Measurements from ENCODE around the gene TSC2.

DNA sequence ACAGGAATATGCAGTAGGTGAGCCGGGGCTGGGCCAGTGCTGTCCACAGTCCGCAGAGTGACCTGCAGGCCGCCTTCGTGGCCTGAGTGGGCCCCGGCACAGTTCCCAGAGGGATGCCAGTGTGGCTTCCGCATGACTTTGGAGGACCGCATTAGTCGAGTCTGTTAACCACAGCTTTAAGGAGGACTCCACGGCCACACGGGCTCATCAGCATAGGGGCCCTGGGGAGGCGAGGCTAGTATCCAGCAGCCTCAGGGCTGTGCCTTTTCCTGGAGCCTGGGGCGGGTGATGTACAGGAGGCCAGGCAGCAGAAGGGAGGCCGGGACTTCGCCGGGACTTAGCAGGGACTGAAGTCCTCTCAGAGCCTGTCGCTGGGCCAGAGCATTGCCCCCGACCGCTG, 13.2 kb downstream of the TSC2 start:
- no peak for TF ChIP-seq POLR2A (IDR thresholded peaks at IDR 0.05)
- TF ChIP-seq, protein P1, sequence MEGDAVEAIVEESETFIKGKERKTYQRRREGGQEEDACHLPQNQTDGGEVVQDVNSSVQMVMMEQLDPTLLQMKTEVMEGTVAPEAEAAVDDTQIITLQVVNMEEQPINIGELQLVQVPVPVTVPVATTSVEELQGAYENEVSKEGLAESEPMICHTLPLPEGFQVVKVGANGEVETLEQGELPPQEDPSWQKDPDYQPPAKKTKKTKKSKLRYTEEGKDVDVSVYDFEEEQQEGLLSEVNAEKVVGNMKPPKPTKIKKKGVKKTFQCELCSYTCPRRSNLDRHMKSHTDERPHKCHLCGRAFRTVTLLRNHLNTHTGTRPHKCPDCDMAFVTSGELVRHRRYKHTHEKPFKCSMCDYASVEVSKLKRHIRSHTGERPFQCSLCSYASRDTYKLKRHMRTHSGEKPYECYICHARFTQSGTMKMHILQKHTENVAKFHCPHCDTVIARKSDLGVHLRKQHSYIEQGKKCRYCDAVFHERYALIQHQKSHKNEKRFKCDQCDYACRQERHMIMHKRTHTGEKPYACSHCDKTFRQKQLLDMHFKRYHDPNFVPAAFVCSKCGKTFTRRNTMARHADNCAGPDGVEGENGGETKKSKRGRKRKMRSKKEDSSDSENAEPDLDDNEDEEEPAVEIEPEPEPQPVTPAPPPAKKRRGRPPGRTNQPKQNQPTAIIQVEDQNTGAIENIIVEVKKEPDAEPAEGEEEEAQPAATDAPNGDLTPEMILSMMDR (IDR thresholded peaks at IDR 0.05 in 8 of 11, conservative IDR thresholded peaks at IDR 0.05 in 3 of 11), result no peak

Measured in spleen (tissue), 7 donors.